Activated naive CD8-positive, alpha-beta T cell treated with anti-CD3 and anti-CD28 coated beads for 36 hours (primary cell): ENCODE measurements around the gene SUMO4. TPM values are rescaled to one million over a fixed set of nuclear protein-coding genes. Genes with fewer than 3 reads are reported as not detected.

ENCODE experiments used
- DNase-seq: peaks from one replicate; pipeline ENCODE4 v3.0.0; 2021
- H3K27ac Mint-ChIP-seq: one replicate; pipeline ENCODE4 v1.8.0; 2022; ENCODE audit warnings: mild to moderate bottlenecking, moderate library complexity, mixed read lengths
- H3K27me3 Mint-ChIP-seq: one replicate; pipeline ENCODE4 v1.8.0; 2022; ENCODE audit warnings: mild to moderate bottlenecking, mixed read lengths
- H3K36me3 Mint-ChIP-seq: one replicate; pipeline ENCODE4 v1.8.0; 2021; ENCODE audit warnings: mild to moderate bottlenecking, mixed read lengths
- H3K4me1 Mint-ChIP-seq: one replicate; pipeline ENCODE4 v1.8.0; 2021; ENCODE audit warnings: mixed read lengths
- H3K4me3 Mint-ChIP-seq: one replicate; pipeline ENCODE4 v1.8.0; 2022; ENCODE audit warnings: mild to moderate bottlenecking, moderate library complexity, mixed read lengths
- H3K9me3 Mint-ChIP-seq: one replicate; pipeline ENCODE4 v1.8.0; 2022; ENCODE audit warnings: mixed read lengths
- total RNA-seq, 2 experiments: library from RNA; stranded (reverse); gene quantifications; one replicate each; pipeline ENCODE4 v1.2.3, GENCODE V29; 2021

SUMO4 gene
- 1 to 10 TPM; 2.3 to 2.6 TPM for total RNA-seq

GRCh38 chr6:149400050-149400449 lies at the start of gene SUMO4:
TSS of gene SUMO4 (plus strand) at chr6:149400262. CDS start at chr6:149400392, 130 bp downstream.
- Mint-ChIP-seq H3K9me3 (no peaks in the 10 kb centered on the region), H3K4me3 (no peak within 1 kb of the TSS), H3K27ac (no peak within 1 kb of the TSS), H3K4me1 (peaks cover 24% of the 10 kb centered on the region), H3K36me3 (peaks cover 74% of the 10 kb centered on the region), H3K27me3 (no peaks in the 10 kb centered on the region)
- DNase-seq: no peak

- no peak overlapping the region for H3K27ac Mint-ChIP-seq
- no peak for DNase-seq
- H3K9me3 Mint-ChIP-seq: no peaks in the 10 kb centered on the region
- no peak overlapping the region for H3K4me3 Mint-ChIP-seq
- H3K4me1 Mint-ChIP-seq: peaks cover 69% of the 10 kb centered on the region
- H3K27me3 Mint-ChIP-seq: no peaks in the 10 kb centered on the region
- H3K36me3 Mint-ChIP-seq: peaks cover 50% of the 10 kb centered on the region
Observed at GRCh38 chr6:149354009-149354408, 46.1 kb upstream of the SUMO4 start.

- H3K4me1 Mint-ChIP-seq: peaks cover 69% of the 10 kb centered on the region
- peaks cover 5% of the 10 kb centered on the region for H3K9me3 Mint-ChIP-seq
- H3K27me3 Mint-ChIP-seq: no peaks in the 10 kb centered on the region
- no peak for DNase-seq
- H3K36me3 Mint-ChIP-seq: peaks cover 59% of the 10 kb centered on the region
- H3K27ac Mint-ChIP-seq: no peak overlapping the region
- H3K4me3 Mint-ChIP-seq: no peak overlapping the region
Observed at GRCh38 chr6:149356081-149356750, 43.8 kb upstream of the SUMO4 start.

GRCh38 chr6:149357726-149358538 lies 42.1 kb upstream of the SUMO4 start:
- peaks cover 69% of the 10 kb centered on the region for H3K36me3 Mint-ChIP-seq
- H3K4me1 Mint-ChIP-seq: peaks cover 75% of the 10 kb centered on the region
- no peaks in the 10 kb centered on the region for H3K27me3 Mint-ChIP-seq
- DNase-seq: no peak
- peaks cover 16% of the 10 kb centered on the region for H3K9me3 Mint-ChIP-seq
- H3K27ac Mint-ChIP-seq: peak overlapping the region; percentile 66
- H3K4me3 Mint-ChIP-seq: no peak overlapping the region

- peak overlapping the region; percentile 52 for H3K27ac Mint-ChIP-seq
- H3K4me3 Mint-ChIP-seq: no peak overlapping the region
- H3K27me3 Mint-ChIP-seq: no peaks in the 10 kb centered on the region
- H3K9me3 Mint-ChIP-seq: peaks cover 18% of the 10 kb centered on the region
- no peak for DNase-seq
- H3K4me1 Mint-ChIP-seq: peaks cover 79% of the 10 kb centered on the region
- peaks cover 74% of the 10 kb centered on the region for H3K36me3 Mint-ChIP-seq
Observed at GRCh38 chr6:149359440-149359839, 40.6 kb upstream of the SUMO4 start.

- no peak overlapping the region for H3K4me3 Mint-ChIP-seq
- no peaks in the 10 kb centered on the region for H3K27me3 Mint-ChIP-seq
- H3K4me1 Mint-ChIP-seq: peaks cover 82% of the 10 kb centered on the region
- H3K36me3 Mint-ChIP-seq: peaks cover 67% of the 10 kb centered on the region
- DNase-seq: no peak
- H3K9me3 Mint-ChIP-seq: peaks cover 18% of the 10 kb centered on the region
- H3K27ac Mint-ChIP-seq: peak overlapping the region; percentile 18
Observed at GRCh38 chr6:149360536-149360935, 39.5 kb upstream of the SUMO4 start.

GRCh38 chr6:149362289-149362688 lies 37.8 kb upstream of the SUMO4 start:
- H3K9me3 Mint-ChIP-seq: peaks cover 18% of the 10 kb centered on the region
- peaks cover 60% of the 10 kb centered on the region for H3K36me3 Mint-ChIP-seq
- H3K4me3 Mint-ChIP-seq: no peak overlapping the region

GRCh38 chr6:149363154-149363553 lies 36.9 kb upstream of the SUMO4 start:
- no peak for DNase-seq
- H3K27me3 Mint-ChIP-seq: no peaks in the 10 kb centered on the region
- H3K4me1 Mint-ChIP-seq: peaks cover 61% of the 10 kb centered on the region
- peak overlapping the region; percentile 47 for H3K27ac Mint-ChIP-seq
- no peak overlapping the region for H3K4me3 Mint-ChIP-seq
- H3K36me3 Mint-ChIP-seq: peaks cover 53% of the 10 kb centered on the region
- H3K9me3 Mint-ChIP-seq: peaks cover 18% of the 10 kb centered on the region

More at GRCh38 chr6:149362289-149362688, 37.8 kb upstream of the SUMO4 start:
- no peaks in the 10 kb centered on the region for H3K27me3 Mint-ChIP-seq
- H3K4me1 Mint-ChIP-seq: peaks cover 70% of the 10 kb centered on the region
- H3K27ac Mint-ChIP-seq: peak overlapping the region; percentile 49
- DNase-seq: no peak

GRCh38 chr6:149364557-149364956 lies 35.5 kb upstream of the SUMO4 start:
- H3K27ac Mint-ChIP-seq: peak overlapping the region; percentile 32
- peaks cover 42% of the 10 kb centered on the region for H3K36me3 Mint-ChIP-seq
- H3K4me1 Mint-ChIP-seq: peaks cover 48% of the 10 kb centered on the region
- no peak overlapping the region for H3K4me3 Mint-ChIP-seq
- H3K27me3 Mint-ChIP-seq: no peaks in the 10 kb centered on the region
- peaks cover 18% of the 10 kb centered on the region for H3K9me3 Mint-ChIP-seq
- no peak for DNase-seq

GRCh38 chr6:149365197-149365596 lies 34.9 kb upstream of the SUMO4 start:
- Mint-ChIP-seq H3K9me3 (peaks cover 17% of the 10 kb centered on the region), H3K27me3 (no peaks in the 10 kb centered on the region), H3K27ac (no peak overlapping the region), H3K4me3 (no peak overlapping the region), H3K4me1 (peaks cover 52% of the 10 kb centered on the region), H3K36me3 (peaks cover 42% of the 10 kb centered on the region)
- DNase-seq: no peak

GRCh38 chr6:149366267-149366921 lies 33.7 kb upstream of the SUMO4 start:
- DNase-seq: no peak
- Mint-ChIP-seq H3K27me3 (no peaks in the 10 kb centered on the region), H3K4me3 (no peak overlapping the region), H3K36me3 (peaks cover 39% of the 10 kb centered on the region), H3K4me1 (peaks cover 50% of the 10 kb centered on the region), H3K27ac (no peak overlapping the region), H3K9me3 (peaks cover 13% of the 10 kb centered on the region)

GRCh38 chr6:149368065-149368464 lies 32.0 kb upstream of the SUMO4 start:
- H3K4me3 Mint-ChIP-seq: no peak overlapping the region
- H3K36me3 Mint-ChIP-seq: peaks cover 32% of the 10 kb centered on the region
- peaks cover 2% of the 10 kb centered on the region for H3K9me3 Mint-ChIP-seq
- no peaks in the 10 kb centered on the region for H3K27me3 Mint-ChIP-seq
- peaks cover 43% of the 10 kb centered on the region for H3K4me1 Mint-ChIP-seq
- DNase-seq: no peak
- H3K27ac Mint-ChIP-seq: no peak overlapping the region

GRCh38 chr6:149371154-149371553 lies 28.9 kb upstream of the SUMO4 start:
- peaks cover 39% of the 10 kb centered on the region for H3K36me3 Mint-ChIP-seq
- H3K4me1 Mint-ChIP-seq: peaks cover 47% of the 10 kb centered on the region
- H3K27ac Mint-ChIP-seq: peak overlapping the region; percentile 12
- H3K4me3 Mint-ChIP-seq: no peak overlapping the region
- H3K9me3 Mint-ChIP-seq: no peaks in the 10 kb centered on the region
- no peaks in the 10 kb centered on the region for H3K27me3 Mint-ChIP-seq
- DNase-seq: no peak

- H3K27ac Mint-ChIP-seq: no peak overlapping the region
- no peaks in the 10 kb centered on the region for H3K27me3 Mint-ChIP-seq
- DNase-seq: no peak
- H3K36me3 Mint-ChIP-seq: peaks cover 47% of the 10 kb centered on the region
- no peaks in the 10 kb centered on the region for H3K9me3 Mint-ChIP-seq
- peaks cover 54% of the 10 kb centered on the region for H3K4me1 Mint-ChIP-seq
- no peak overlapping the region for H3K4me3 Mint-ChIP-seq
Observed at GRCh38 chr6:149372062-149372461, 28.0 kb upstream of the SUMO4 start.

- no peak for DNase-seq
- Mint-ChIP-seq H3K4me1 (peaks cover 57% of the 10 kb centered on the region), H3K36me3 (peaks cover 56% of the 10 kb centered on the region), H3K27ac (peak overlapping the region; percentile 21), H3K9me3 (no peaks in the 10 kb centered on the region), H3K27me3 (no peaks in the 10 kb centered on the region), H3K4me3 (no peak overlapping the region)
Observed at GRCh38 chr6:149373511-149373910, 26.6 kb upstream of the SUMO4 start.
